Renal cortex interstitium (tissue), 11 donors: Measurements from ENCODE around the gene SRC. TPM values are rescaled to one million over a fixed set of nuclear protein-coding genes. Genes with fewer than 3 reads are reported as not detected.

Source experiments
- DNase-seq, 11 donors: peaks; one replicate each; pipeline ENCODE4 v3.0.0-alpha.2; 2013; ENCODE audit warnings: low read depth in 9 of 11, low spot score in 4 of 11; ENCODE audit errors: extremely low read depth in 1 of 11
- polyA plus RNA-seq, 3 donors: library from polyadenylated mRNA; unstranded; fragments of 120-200 nt; gene quantifications; one replicate each; pipeline ENCODE4 v1.2.1, GENCODE V29; 2013; ENCODE audit not compliant: insufficient read length in 3 of 3

SRC gene
- polyA plus RNA-seq, 3 donors, result 47.6 to 70.5 (median 56.5) TPM

GRCh38 chr20:37310951-37311350 is 35.0 kb upstream of the SRC start:
- no peak for DNase-seq

GRCh38 chr20:37311710-37312355 is 34.1 kb upstream of the SRC start:
- no peak for DNase-seq

GRCh38 chr20:37313546-37314091 is 32.3 kb upstream of the SRC start:
- DNase-seq, result no peak

- DNase-seq, result no peak
These were observed 31.8 kb upstream of the SRC start for GRCh38 chr20:37314099-37314498.

GRCh38 chr20:37314617-37315016 is 31.3 kb upstream of the SRC start:
- no peak for DNase-seq

- DNase-seq, result no peak
These were observed 30.9 kb upstream of the SRC start for GRCh38 chr20:37315021-37315451.

GRCh38 chr20:37315452-37316110 is 30.4 kb upstream of the SRC start:
- DNase-seq, result peak in 2 of 11 donors; percentile 45 to 55

GRCh38 chr20:37316116-37316774 is 29.7 kb upstream of the SRC start:
- no peak for DNase-seq

- DNase-seq, result no peak
These were observed 29.2 kb upstream of the SRC start for GRCh38 chr20:37316775-37317170.

GRCh38 chr20:37317316-37317715 is 28.6 kb upstream of the SRC start:
- DNase-seq, result no peak

DNA sequence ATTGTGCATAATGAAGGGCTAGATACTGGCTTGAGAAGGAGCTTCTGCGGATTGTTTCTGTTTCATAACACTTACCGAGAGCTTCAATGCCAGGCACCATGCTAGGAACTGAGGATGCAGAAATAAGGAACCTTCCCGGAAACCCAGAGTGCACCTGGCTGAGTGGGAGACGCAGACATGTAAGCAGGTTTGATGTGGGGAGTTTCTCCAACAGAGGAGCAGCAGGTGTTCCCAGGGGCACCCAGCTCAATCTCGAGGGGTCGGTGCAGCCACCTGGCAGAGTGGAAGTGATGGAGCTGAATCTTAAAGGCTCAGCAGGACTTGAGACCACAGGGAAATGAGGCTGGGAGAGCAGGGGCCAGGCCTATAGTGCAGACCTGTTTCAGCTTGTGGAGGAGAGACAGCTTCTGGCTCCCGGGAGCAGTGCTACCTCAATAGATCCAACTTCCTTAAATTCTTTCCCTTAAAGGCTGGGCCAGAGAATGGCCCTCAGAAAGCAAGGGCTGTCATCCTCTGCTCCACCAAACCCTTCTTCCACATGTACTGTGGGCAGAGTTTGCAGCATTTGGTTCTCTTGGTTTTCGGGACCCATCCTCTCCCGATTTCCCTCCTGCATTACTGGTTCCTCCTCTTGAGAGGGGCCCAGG is 27.8 kb upstream of the SRC start:
- DNase-seq, result no peak

DNA sequence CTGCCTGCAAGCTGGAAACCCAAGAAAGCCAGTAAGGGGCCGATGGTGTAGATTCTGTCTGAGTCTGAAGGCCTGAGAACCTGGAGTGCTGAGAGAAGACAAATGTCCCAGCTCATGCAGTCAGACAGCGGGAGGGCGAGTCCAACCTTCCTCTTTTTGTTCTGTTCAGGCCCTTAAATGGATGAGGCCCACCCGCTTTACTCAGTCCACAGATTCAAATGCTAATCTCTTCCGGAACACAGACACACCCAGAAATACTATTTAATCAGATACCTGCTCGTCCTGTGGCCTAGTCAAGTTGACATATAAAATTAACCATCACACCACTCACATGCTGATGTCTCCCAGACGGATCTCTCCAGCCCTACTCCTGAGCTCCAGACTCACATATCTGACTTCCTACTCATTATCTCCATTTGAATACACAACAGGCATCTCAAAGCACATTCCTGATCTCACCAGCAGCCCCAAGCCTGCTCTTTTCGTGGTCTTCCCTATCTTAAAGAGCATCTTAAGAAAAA is 26.7 kb upstream of the SRC start:
- DNase-seq, result no peak

DNA sequence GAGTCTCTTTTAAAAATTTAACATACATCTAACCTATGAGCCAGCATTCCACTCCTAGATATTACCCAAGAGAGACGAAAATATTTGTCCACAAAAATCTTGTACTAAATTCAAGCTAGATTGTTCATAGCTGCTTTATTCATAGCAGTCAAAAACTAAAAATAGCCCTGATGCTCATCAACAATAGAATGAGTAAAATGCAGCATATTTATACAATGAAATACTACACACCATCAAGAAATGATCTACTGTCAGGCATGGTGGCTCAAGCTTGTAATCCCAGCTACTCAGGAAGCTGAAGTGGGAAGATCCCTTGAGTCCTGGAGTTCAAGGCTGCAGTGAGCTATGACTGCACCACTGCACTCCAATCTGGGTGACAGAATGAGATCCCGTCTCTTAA is 22.0 kb upstream of the SRC start:
- DNase-seq, result no peak

DNA sequence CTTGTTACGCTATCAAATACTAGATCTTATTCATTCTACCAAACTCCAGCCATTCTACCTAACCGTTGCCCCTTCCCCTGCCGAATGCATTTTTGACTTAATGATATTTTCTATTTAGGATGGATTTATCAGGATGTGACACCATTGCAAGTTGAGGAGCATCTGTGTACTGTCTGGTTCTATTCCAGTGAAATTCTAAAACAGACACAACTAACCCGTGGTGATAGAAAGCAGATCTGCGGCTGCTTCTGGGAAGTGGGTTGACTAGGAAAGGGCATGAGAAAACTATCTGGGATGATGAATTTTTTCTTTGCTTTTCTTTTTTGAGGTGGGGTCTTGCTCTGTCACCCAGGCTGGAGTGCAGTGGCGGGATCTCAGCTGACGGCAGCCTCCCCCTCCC is 20.7 kb upstream of the SRC start:
- DNase-seq, result no peak

DNA sequence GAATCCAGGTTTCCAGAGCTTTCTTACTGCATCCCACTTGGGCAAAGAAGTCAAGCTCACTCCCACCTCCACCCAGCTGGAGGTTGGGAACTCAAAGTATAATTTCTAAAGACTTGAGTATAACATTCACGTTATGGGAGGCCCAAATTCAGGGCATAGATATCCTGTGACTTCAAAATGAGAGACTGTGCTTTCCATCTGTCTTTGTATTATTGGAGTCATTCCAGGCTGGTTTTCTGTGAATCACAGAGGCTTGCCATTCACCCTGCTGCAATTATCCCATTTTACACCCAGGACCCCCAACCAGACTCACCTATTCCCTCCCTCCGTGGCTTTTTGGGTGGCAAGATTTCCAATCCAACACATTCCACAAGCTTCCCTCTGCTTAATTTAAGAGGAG is 19.3 kb upstream of the SRC start:
- DNase-seq, result no peak

- no peak for DNase-seq
These were observed 18.2 kb upstream of the SRC start for GRCh38 chr20:37327748-37328147.

DNA sequence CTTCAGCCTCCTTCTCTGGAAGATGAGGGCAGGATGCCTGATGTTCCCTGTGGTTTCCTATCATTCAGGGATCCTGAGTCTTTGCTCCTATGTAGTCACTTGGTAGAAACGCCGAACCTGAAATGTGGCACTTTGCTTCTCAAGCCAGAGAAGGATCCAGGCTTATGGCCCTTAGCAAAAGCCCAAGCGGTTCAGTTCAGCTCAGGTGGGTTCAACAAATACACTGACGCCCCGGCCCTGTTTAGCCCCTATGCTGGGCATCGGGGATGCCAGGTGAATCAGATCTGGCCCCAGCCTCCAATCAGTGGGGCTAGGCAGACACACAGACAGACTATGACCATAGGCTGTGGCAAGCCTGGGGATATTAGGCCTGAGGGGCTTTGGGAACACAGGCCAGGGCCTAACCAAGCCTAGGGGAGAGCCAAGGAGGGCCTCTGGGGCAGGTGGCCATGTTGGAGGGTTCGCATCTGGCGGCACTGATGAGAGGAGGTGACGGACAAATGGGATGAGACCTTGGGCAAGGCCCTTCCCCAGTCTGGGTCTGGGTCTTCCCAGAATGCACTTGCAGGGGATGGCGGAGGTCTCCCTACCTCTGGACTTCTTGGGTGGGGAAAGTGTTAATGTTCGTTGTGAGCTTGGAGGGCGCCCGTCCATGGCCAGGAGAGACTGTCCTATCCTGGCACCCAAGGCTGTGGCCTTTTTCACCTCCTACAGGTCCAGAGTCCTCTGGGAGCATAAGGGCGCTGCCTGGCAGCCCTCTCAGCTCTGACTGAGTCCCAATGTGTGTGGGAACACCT is 17.6 kb upstream of the SRC start:
- DNase-seq, result no peak

DNA sequence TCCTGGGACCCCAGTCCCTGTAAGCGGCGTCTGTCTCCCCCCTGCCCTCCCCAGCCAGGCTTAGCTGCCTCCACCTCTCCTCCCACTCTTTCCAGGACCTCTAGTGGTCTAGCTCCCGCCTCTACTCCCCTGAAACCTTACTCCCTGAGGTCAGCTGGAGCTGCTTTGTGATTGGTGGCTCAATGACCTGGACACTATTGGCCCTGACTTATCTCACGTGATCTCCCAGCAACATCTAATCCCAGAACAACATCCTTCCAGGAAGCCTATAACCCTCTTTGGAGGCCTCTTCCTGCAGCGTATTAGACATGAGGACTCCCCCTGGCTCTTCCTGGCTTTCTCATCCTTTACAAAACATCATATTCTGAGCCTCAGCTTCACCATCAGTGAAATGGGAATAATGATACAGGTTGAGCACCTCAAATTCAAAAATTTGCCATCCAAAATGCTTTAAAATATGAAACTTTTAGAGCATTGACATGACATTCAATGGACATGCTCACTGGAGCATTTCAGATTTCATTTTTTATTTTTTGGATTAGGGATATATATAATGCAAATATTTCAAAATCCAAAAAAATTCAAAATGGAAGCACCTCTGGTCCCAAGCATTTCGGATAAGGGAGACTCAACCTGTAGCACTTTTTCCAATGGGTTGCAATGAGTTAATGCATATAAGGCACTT is 16.3 kb upstream of the SRC start:
- DNase-seq, result no peak
